HG03521 (cell line): ENCODE data around the gene COMP.

Experiments used
- ATAC-seq: cut with Tn5 transposase; IDR thresholded peaks from one replicate; pipeline ENCODE4 v1.9.1; 2021; ENCODE audit warnings: mild to moderate bottlenecking, moderate library complexity; ENCODE audit not compliant: unreplicated experiment

The COMP gene

DNA sequence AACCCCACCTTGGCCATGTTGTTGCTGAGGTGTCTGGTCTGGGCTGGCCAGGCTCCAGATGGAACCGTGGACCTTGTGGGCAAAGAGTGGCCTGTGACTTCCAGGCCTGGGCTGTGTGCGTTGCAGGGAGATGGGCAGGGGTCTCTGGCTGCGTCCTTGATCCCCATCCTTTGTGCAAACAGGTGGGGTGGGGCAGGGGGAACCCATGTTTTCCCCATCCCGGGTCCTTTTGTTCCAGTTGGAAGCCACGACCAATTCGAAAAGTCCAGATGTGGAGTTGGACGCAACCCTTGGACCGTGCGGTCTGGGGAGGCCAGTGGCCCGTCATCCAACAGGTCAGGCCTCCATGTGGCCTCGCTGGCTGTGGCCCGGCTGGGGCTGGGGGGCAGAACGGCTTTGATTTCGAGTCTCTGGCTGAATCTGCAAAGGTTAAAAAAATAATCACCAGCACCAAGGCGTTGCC is 13.1 kb upstream of the COMP start:
- no peak for ATAC-seq

DNA sequence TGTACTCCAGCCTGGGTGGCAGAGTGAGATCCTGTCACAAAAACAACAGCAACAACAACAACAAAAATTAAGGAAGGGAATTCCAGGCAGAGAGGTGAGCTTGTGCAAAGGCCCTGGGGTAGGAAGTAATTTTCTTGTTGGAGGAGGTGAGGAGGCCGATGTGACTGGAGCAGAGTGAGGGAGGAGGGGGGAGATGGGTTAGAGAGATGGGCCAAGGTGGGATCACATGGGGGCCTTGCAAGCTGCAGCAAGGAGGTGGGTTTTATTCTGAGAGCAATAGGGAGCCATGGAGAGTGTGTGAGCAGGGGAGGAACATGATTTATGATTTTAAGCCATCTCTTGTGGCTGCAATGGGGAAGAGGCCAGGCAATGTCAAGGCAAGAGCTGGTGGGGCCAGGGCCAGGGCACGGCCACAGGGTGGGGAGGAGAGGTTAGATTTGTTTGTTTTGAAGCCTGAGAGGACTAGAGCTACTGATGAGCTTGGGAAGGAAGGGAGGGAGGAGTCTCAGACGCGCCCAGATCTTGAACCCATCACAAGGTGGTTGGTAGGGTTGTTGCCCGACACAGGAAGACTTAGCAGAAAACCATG is 12.5 kb upstream of the COMP start:
- ATAC-seq: no peak

DNA sequence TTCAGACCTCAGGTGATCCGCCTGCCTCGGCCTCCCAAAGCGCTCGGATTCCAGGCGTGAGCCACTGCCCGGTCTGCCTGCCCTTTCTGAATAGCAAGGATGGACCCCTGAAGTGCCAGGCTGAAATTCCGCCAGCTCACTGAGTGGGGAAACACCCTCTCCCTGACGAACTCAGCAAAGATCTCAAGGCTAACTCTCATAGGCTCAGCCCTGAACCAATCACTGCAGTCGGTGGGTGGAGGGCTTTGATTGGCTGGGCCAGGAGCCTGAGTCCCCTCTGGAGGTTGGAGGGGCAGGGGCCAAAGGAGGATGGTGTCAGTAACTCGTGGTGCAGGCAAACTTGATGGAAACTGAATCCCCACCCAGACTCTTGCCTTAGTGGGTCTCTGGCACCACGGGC is 11.2 kb upstream of the COMP start:
- ATAC-seq: no peak

DNA sequence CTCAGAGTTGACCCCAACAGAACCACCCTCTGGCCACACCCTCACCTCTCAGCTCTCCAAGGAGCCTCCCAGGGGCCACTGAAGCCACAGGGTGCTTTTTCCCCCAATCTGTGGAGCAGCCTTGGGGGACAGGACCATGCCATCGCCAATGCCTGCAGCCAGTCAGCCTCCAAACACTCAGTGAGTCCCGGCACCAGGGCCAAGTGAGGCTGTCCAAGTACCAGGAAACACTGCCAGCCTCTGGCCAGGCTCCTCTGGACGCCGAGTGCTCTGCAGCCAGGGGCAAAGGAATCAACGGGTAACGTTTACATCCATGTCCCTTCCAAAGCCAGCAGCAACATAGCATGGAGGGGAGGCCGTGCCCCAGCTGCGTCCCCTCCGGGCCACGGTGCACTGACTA is 9.5 kb upstream of the COMP start:
- no peak for ATAC-seq

DNA sequence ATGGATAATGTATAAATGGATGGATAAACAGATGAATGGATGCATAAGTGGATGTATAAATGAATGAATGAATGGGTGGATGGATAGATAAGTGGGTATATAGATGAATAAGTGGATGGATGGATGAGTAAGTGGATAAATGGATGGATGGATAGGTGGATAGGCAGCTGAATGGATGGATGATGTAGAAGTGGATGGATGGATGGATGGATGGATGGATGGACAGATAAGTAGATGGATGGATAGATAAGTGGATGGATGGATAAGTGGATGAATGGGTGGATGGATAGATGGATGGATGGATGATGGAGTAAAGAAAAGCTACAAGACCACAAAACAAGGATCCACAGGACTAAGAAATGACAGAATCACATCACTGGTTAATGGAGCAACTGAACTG is 9.0 kb upstream of the COMP start:
- ATAC-seq: no peak

DNA sequence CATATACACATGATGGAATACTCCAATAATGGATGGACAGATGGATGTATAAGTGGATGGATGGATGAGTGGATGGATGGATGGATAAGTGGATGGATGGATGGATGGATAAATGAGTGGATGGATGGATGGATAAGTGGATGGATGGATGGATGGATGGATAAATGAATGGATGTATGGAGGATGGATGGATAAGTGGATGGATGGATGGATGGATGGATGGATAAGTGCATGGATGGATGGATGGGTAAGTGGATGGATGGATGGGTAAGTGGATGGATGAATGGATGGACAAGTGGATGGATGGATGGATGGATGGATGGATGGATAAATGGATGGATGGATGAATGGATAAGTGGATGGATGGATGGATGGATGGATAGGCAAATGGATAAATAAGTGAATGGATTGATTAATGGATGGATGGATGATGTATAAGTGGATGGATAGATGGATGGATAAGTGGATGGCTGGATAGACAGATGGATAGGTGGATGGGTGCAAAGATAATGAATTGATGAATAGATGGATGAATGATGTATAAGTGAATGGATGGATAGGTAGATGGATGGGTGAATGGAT is 8.4 kb upstream of the COMP start:
- ATAC-seq: no peak

DNA sequence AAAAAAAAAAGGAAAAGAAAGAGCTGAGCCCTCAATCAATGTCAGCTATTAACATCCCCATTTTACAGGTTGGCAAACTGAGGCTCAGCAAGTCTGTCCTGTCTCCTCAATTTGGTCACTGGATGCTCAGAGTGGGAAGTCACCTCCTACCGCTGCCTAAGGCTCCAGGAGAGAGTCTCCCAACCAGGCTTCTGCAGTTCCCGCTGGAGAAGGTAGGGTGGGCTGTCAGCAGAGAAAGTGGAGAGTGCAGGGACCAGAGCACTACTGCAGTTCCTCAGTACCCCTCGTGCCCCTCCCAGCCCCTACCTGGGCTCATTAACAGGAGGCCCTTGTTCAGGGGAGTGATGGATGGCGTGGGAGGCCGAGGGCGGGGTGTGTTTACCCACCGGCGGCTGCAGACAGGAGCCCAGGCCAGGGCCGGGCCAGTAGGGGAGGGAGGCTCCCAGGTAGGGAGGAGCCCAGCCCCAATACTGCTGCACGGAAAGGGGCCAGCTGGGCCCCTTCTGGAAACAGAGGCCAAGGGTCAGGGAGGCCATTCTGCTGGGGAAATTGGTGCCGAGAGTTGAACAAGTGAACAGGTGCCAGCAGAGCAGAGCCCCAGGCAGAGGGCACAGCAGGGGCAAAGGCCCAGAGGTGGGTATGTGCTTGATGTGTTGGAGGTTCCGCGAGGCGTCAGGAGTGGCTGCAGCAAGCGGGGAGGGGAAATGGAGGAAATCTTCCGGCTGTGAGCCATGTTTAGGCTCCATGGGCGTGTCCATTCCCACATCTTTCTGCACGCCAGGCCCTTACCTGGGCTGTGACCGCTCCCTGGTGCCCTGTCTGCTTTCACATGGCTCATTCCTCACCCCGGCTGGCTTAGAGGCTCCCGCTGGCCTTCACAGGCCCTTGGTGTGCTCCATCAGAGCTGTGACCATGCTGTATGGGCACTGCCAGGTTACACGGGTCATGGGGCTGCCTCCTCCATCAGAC is 7.6 kb upstream of the COMP start:
- no peak for ATAC-seq

DNA sequence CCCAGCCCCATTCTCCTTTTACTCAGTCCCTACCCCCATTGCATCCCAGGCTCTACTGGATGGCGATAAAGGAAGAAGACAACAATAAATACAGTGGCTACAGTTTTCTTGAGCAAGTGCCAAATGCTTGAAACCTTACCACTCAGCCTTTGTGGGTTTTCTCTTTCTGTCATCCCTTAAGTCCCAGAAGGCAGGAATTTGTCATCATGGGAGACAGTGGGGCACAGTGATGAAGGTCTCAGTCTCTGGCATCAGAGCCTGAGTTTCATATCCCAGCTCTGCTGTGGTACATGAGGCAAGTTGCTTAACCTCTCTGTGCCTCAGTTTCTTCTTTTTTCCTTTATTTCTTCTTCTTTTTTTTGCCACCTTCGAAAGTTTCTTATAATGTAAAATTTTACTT is 5.1 kb upstream of the COMP start:
- ATAC-seq: no peak

DNA sequence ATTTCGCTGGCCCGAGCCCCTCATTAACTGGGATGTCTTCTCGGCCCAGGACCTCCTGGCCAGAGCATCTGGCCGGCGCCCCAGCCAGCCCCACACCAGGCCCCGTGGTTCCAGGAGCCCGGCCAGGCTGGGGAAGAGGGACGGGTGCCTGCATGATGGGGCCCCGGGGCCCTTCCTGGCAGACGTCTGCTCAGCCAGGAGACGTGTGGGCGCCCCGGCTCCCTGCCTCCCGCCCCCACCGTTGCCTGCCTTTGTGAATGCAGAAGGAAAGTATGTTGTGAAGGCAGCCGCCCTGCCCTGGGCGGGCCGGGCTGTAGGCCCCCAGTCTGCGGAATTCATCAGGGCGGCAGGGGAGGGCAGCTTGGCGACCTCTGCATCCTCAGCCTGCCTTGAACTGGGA is 4.4 kb upstream of the COMP start:
- no peak for ATAC-seq

DNA sequence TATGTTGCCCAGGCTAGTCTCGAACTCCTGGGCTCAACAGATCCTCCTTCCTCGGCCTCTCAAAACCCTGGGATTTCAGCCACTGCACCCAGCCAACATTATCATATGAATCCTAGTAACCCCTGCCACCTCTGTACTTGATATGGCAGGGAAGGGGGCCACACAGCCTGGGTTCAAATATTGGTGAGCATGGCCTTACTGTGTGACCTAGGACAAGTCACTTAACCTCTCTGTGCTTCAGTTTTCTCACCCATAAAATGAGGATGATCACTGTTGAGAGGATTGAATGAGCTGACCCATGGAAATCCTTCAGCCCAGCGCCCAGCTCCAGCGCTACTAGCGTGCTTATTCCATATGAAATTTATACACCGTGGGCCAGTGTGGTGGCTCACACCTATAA is 3.6 kb upstream of the COMP start:
- ATAC-seq: no peak

DNA sequence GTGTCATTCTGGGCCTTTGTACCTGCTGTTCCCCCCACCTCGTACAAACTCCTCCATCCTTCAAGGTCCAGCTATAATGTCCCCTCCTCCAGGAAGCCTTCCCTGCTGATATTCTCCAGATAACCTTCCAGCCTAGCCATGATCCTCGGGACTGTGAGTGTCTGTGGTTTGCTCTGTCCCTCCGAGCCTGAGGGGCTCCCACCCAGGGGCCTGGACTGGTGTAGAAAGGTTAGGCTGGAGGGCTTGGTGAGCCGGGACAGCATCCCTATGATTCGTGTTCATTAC is 2.9 kb upstream of the COMP start:
- no peak for ATAC-seq

DNA sequence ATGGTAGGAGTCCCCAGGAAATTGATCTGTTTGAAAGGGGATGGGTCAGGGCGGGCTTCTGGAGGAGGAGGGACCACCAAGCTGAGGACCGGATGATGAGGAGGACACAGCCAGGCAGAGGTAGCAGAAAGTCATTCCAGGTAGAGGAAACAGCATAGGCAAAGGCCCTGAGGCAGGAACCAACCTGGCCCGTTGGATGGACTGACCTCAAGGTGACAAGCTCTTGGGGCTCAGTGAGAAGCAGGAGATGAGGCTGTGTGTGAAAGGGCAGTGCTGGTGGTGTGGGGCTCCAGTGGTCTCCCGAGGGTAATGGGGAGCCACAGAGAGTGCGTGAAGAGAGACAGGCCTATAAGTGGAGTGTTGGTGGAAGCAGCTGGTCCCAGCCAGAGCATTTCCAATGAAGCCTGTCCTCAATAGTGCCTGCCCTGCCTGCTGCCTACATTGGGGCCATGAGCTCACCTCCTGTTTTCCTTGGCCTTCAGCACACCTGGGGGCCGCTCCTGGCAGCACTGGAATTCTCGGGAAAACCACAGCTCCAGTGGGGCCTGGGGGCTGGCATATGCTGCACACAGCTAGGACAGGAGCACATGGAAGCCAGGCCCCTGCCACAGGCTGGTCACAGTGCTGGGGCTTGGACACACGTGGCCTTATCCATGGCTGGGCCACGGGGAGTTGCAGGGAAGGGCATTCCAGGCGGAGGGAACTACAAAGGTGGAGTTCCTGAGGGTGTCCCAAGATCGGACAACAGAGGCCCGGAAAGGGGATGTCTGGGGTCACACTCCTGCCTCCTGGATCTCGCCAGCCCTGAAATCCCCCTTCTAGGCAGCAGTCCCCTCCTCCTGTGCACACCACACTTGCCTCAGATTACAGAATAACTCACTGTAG is 2.3 kb upstream of the COMP start:
- no peak for ATAC-seq

DNA sequence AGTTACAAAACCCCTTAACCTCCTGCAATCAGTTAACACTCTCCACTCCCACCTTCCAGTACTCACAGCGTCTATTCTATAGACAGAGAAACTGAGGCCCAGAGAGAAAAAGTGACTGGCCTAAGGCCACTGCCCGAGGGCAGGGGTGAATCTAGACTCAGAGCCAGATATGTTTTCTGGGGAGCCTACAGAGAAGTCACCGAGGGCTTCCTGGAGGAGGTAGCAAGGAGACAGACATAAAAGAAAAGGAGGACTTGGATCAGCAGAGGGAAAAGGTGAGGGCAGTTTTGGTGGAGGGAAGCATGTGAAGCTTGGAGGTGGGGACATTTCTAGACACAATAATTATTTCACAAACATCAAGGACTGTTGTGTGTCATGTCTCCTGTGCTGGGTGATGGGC is 1.6 kb upstream of the COMP start:
- ATAC-seq: no peak

DNA sequence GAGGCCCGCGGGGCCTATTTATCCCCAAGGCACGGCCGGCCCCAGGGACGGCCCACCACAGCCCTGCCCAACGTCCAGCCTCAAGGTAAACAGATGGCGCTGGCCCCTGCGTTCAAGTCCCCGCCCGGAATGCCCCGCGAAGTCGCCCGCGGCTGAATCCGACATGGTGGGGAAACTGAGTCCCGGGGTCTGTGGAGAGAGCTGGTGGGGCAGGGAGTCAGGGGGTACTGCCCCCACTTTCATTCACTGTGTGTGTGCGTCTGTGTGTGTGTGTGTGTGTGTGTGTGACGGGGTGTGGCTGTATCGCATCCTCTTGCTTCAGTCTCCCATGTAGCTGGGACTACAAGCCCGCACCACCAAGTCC is 192 bp upstream of the COMP start:
- ATAC-seq: no peak

DNA sequence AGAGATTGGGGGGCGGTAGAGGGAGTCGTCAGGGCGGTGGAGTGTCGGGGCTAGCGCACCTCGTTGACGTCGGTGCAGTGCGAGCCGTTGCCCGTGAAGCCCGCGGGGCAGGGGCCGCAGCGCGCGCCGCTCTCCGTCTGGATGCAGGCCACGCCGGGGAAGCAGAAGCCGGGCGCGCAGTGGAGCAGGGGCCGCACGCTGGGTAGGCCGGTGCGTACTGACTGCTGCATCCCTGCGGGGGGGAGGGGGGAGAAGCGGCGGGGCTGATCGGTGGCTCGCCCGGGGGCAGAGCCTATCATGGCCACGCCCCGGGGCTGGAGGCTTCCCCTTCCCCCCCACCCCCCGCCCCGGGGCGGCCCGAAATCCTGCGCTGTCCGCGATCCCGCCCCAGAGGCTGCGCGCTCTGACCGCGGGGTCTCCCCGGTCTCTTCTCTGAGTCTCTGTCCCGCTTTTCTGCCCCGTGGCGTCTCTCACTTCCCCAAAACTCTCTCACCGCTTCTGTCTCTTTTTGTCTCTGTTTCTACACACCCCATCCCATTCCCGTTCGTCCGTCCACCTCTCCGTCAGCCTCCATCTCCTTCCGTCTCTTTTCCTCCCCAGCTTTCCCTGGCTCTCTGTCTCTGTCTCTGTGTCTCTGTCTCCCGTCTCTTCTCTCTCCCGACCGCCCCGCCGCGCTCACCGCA is 1.1 kb downstream of the COMP start:
- ATAC-seq: no peak

DNA sequence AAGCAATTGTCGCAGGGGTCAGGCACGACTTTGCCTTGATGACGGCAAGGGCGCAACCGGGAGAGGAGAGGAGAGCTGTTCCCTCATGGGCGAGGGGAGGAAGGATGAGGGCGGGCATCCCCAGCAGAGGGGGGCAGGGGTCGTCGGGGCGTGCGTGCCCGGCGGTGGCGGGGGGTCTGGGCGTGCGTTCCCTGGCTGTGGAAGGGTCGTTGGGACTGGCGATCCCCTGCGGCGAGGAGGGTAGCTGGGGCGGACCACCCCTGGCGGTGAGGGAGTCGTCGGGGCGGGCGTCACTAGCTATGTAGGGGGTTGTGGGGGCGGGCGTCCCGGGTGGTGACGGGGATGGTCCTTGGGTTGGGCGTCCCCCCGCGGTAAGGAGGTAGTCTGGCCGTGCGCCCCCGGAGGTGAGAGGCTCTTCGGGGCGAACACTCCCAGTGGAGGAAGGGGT is 1.7 kb downstream of the COMP start:
- no peak for ATAC-seq

DNA sequence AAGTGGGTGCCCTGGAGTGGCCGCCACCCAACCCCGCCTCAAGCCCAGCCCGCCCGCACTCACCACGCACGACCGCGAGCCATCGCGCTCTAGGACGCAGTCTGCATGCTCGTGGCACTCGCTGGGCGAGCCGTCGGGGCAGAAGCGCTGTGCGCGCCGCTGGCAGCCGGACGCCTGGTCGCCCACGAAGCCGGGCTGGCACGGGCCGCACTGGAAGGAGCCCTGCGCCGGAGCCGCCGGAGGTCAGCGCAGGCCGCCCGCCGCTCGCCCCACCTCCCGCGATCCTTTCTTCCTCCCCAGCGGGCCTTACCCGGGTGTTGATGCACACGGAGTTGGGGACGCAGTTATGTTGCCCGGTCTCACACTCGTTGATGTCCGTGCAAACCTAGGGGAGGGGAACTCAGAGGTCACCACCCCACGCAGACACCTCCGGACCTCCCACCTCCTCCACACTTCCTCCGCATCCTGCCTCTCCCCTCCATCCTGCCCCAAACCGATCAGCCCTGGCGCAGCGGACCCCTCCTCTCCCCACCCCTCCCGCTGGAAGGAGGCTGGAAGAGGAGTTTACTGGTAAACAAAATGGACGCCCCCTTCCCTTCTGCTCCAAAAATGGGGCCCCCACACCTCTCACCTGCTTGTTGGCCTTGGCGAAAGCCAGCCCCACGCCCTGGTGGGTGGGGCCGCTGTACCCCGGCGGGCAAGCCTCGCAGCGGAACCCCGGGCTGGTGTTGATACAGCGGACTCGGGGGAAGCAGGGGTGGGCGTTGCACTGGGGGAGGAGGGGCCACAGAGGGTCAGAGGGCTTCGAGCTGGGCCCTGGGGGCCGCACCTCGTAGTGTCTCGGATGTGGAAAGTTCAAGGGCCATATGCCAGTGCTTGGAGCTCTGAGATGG is 2.3 kb downstream of the COMP start:
- no peak for ATAC-seq

DNA sequence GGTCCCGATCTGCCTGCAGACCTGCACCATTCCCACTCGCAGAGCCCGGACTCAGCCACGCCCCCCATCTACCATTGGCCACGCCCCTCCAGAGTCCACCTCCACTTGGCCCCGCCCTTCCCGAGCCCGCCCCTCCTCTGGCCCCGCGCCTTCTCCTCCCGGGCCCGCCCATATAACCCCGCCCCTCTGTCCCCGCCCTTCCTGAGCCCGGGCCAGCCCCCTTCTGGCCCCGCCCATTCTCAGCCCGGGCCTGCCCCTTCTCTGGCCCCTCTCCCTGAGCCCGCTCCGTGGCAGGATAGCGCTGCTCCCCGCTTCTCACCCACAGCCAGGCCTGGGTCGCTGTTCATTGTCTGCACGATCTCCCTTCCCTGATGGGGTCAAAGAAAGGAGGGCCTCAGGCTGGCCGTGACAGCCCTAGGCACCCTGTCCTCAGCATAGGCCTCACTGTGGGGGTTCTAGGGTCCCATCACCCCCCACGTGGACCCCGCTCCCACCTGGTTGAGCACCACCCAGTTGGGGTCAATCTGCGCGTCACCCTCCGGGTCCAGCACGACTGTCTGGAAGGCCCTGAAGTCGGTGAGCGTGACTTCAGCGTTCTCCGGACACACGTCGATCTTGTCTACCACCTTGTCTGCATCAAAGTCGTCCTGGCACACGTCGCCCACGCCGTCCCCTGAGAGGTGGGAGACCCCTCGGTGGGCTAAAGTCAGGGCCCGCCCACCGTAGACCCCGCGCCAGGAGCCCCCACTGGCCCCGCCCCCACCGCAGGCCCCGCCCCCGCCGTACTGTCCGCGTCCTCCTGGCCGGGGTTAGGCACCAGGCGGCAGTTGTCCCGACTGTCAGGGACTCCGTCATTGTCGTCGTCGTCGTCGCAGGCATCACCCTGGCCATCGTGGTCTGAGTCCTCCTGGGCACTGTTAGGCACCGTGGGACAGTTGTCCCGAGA is 5.7 kb downstream of the COMP start:
- ATAC-seq: no peak

DNA sequence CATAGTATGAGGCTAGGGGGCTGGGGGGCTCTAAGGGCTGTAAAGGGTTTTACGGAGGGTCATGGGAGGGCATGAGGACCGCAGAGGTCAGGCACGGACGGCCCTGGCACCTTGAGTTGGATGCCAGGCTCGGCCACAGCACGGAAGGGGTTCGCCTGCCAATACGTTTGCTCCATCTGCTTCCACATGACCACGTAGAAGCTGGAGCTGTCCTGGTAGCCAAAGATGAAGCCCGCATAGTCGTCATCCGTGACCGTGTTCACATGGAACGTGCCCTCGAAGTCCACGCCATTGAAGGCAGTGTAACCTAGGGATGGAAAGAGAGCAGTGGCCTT is 6.4 kb downstream of the COMP start:
- no peak for ATAC-seq
